GM19397 (cell line): ENCODE measurements around the gene PIP5K1B.

Experiments
- ATAC-seq: cut with Tn5 transposase; IDR thresholded peaks from one replicate; pipeline ENCODE4 v1.9.1; 2021; ENCODE audit warnings: mild to moderate bottlenecking, moderate library complexity; ENCODE audit not compliant: unreplicated experiment

PIP5K1B gene

DNA sequence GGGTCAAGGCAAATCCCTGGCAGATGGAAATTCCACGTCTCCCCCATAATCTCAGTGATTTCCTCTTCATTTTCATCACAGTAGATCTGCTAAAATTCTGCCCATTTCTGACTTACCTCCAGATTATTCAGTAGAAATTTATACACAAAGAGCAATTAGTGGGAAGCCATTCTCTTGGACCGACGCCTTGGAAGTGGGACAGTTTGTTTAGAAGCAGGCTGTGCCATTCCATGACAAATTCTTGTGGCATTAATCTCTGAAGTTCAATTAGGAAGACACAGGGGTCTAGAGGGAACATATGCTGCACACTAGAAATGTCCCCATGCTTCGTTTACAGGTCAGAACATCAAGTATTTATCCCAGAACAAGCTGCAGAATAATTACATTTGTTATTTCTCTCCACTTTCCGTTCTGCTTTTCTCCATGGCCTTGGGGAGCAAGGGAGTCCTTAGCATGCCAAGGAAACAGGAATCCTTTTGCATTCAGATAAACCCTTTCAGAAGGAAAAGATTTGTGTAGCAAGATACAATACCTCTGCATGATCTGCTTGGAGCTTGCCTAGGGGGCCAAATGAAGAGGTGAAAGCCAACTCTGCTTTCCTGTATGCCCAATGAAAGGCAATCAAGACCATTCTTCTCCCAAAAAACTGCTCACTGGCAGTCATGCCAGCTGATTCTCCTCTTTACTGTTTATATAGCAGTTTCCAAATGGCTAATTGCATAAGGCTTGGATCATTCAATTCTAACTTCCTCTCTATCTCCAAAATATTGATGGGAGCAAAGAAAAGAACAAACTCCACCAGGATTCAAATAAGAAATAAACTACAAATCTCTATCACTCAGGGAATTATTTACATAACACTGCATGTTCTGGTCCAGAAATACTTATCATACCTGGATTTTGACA is 311.4 kb downstream of the PIP5K1B start:
- no peak for ATAC-seq

DNA sequence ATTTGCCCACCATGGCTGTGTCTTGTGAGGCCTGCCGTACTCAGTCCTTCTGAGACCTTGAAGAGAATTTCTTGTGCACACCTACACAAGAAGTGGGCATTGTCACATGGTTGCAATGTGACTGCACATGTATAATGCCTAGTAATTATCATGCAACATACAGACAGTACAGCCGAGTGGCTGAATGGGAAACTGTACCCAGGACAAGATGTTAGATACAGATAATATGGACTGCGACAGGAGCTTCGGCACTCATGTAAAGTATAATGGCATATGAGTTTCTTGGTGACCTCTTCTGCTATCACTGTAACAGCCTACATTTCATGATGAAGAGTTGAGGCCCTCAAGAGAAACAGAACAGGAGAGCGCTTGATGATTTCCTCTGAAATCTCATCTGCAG is 313.7 kb downstream of the PIP5K1B start:
- ATAC-seq, result no peak

DNA sequence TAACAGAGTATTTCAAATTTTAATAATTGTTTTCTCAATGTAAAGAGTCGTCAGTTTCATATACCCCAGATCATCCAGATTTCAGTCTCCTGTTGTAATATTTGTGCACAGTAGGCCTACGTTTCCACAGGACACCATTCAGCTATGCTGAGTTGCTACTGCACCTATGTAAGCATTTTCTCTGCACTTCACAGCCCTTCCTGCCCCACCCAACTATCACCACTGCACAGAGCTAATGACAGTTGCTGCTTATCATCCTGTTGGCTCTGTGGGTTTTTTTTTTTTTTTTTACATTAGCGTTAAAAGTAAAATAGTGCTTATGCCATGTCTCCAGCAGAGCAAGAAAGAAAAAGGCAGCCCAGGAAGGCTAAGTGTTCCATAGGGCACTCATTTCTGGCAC is 314.8 kb downstream of the PIP5K1B start:
- ATAC-seq, result no peak

DNA sequence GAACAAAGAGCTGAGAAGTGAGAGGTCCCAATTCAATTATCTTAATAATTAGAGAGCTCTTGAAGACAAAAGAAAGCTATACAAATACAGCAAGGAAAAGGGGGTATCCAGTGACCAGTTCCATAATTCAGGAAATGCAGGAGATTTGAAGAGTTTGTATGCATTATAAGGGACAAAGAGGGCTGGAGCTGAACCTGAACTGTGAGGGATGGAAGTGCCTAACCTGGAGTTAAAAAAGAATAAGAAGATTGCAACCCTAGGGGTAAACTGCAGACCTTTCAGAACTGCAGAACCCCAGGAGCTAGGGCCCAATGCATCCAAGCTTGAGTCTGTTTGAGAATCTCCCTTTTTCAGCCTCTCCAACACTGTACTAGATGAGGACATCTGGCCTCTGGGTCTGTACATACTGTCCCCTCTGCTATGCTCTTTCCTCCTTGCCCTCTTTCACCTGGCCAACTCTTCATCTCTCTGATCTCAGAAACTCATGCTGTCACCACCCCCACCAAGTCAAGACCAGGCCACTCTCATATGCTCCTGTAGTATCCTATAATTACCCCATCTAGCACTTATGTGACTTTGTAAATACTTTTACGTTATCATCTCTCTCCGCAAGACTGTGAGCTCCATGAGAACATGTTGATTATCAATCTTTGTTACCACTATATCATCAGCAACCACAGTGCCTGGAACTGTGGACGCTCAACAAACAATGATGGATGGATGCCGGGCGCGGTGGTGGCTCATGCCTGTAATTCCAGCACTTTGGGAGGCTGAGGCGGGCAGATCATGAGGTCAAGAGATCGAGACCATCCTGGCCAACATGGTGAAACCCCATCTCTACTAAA is 315.5 kb downstream of the PIP5K1B start:
- no peak for ATAC-seq

DNA sequence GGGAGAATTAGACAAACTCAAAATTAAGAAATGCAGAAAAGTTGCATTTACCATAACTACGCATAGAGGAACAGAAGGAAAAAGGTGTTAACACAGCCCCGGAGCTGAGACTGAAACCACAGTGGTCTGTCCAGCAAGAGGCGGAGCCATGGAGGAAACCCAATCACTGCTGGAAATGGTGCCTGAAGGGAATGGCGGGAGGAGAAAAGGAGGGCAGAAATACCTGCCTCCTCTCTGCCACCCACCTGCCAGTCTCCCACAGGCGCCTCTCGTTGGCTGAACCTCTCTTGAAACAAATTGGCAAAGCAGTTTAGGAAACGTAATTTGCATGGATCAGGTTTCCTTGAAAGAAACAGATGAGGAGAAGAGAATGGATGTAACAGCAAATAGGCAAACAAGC is 318.6 kb downstream of the PIP5K1B start:
- no peak for ATAC-seq

DNA sequence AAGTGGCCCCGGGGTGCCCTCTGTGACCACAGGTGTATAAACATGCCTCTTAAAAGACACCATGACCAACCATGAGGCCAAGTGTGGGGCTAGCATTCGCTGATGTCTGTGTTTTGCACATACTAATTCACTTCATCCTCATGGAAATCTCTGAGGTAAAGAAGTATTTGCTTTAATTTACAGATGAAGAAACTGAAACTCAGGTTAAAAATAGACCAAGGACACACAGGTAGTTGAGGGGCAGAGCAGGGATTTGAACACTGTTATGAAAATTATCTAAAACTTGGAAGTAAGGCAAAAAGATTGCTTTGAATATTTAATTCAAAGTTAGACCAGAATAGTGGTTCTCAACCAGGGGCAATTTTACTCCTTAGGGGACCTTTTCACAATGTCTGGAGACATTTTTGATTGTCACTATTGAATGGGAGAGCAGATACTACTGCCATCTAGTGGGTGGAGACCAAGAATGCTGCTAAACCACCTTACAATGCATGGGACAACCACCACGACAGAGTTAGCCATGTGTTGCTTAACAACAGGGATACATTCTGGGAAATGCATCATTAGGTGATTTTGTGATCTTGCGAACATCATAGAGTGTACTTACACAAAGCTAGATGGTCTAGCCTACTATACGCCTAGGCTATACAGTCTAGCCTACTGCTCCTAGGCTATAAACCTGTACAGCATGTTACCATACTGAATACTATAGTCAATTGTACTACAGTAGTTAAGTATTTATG is 322.5 kb downstream of the PIP5K1B start:
- peak; percentile 73 for ATAC-seq

DNA sequence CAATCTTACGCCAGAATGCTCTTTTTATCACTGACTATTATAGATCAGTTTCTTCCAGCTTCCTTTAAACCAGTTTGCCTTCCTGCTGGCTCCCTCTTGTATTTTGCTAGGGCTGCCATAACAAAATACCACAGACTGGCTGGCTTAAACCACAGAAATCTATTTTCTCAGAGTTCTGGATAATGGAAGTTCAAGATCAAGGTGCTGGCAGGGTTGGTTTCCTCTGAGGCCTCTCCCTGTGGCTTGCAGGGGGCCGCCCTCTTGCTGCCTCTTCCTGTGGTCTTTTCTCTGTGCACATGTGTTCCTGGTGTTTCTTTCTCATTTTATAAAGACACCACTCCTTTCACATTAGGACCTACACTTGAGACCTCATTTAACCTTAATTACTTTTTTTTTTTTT is 323.7 kb downstream of the PIP5K1B start:
- no peak for ATAC-seq

DNA sequence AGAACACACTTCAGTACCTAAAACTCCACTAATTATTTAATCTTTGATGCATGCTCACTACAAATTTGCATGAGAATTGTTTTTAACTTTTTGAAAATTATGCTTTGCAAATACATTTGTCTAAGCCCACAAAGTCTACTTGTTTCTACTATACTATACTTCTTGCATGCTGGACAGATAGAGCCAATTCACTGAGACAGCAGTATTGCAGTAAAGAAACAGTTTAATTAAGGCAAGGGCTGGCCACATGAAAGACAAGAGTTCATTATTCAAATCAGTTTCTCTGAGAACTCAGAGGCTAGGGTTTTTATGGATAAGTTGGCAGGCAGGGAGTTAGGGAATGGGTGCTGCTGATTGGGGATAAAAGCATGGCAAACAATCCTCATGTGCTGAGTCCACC is 324.5 kb downstream of the PIP5K1B start:
- no peak for ATAC-seq

DNA sequence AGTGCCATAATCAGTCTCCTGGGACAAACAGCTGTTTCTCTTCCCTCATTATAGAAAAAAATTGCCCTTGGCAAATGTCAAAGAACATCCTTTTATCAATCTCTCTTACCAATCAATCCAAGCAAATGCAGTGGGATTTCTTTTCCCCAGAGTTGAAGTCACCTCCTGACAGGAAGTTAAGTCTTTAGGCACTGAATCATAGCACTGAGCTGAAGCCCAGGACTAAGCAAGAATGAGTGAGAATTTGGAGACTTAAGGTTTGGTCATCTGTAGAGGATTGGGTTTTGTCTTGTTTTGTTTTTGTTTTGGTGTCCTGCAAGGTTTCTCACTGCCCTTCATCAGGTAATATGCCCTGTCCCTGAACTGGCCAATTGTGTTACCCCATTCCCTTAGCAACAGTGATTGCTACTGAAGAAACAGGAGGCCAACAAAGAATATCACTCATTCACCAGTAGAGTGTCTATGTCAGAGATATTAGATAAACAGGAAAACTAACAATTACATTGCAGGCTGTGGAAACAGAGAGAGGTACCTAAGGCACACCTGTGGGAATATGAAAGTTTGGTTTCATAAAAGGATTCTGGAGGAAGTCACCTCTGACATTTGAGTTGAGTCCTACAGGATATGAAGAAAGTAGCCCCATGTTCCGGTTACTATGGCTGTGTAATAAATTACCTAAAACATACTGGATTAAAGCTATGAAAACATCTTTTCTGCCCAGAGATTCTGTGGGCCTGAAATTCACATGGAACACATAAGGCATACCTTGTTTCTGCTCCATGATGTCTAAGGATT is 326.0 kb downstream of the PIP5K1B start:
- no peak for ATAC-seq

DNA sequence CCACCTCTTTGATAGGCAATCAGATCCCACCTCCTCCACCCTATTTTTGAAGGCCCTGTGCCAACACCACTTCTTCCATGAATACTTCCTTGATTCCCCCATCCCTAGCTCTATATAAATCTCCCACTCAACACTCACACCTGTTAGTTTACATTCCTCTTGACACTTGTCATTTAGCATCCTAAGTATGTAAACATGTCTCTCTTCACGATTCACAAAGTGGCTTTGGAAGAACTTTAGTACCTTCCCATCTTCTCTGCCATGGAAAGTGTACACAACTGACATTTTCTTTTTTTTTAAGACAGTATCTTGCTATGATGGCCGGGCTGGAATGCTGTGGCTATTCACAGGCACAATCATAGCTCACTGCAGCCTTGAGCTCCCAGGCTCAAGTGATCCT is 329.0 kb downstream of the PIP5K1B start:
- no peak for ATAC-seq

DNA sequence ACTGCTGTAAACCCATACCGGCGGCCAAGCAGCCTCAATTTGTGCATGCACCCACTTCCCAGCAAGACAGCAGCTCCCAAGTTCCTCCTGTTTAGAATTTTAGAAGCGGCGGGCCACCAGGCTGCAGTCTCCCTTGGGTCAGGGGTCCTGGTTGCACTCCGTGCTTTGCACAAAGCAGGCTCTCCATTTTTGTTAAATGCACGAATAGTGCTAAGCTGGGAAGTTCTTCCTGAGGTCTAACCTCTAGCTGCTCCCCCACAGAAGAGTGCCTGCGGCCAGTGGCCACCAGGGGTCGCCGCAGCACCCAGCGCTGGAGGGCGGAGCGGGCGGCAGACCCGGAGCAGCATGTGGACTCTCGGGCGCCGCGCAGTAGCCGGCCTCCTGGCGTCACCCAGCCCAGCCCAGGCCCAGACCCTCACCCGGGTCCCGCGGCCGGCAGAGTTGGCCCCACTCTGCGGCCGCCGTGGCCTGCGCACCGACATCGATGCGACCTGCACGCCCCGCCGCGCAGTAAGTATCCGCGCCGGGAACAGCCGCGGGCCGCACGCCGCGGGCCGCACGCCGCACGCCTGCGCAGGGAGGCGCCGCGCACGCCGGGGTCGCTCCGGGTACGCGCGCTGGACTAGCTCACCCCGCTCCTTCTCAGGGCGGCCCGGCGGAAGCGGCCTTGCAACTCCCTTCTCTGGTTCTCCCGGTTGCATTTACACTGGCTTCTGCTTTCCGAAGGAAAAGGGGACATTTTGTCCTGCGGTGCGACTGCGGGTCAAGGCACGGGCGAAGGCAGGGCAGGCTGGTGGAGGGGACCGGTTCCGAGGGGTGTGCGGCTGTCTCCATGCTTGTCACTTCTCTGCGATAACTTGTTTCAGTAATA is 330.6 kb downstream of the PIP5K1B start, which contains the start of gene FXN:
Gene FXN (plus strand): TSS at position 315 of the 871 bp plus-strand sequence. CDS start 31 bp downstream, at position 346.
- peak; percentile 96 for ATAC-seq

DNA sequence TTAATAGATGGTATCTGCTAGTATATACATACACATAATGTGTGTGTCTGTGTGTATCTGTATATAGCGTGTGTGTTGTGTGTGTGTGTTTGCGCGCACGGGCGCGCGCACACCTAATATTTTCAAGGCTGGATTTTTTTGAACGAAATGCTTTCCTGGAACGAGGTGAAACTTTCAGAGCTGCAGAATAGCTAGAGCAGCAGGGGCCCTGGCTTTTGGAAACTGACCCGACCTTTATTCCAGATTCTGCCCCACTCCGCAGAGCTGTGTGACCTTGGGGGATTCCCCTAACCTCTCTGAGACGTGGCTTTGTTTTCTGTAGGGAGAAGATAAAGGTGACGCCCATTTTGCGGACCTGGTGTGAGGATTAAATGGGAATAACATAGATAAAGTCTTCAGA is 331.3 kb downstream of the PIP5K1B start:
- ATAC-seq, result no peak

DNA sequence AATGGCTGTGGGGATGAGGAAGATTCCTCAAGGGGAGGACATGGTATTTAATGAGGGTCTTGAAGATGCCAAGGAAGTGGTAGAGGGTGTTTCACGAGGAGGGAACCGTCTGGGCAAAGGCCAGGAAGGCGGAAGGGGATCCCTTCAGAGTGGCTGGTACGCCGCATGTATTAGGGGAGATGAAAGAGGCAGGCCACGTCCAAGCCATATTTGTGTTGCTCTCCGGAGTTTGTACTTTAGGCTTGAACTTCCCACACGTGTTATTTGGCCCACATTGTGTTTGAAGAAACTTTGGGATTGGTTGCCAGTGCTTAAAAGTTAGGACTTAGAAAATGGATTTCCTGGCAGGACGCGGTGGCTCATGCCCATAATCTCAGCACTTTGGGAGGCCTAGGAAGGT is 331.8 kb downstream of the PIP5K1B start:
- no peak for ATAC-seq

DNA sequence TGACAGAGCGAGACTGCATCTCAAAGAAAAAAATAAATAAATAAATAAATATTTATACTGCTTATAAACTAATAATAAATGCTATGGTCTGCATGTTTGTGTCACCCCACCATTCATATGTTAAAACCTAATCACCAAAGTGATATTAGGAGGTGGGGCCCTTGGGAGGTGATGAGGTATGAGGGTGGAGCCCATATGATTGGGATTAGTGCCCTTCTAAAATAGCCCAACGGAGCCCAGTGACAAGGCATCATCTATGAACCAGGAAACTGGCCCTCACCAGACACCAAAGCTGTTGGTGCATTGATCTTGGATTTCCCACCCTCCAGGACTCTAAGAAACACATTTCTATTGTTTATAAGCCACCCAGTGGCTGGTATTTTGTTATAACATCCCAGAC is 335.6 kb downstream of the PIP5K1B start:
- no peak for ATAC-seq

DNA sequence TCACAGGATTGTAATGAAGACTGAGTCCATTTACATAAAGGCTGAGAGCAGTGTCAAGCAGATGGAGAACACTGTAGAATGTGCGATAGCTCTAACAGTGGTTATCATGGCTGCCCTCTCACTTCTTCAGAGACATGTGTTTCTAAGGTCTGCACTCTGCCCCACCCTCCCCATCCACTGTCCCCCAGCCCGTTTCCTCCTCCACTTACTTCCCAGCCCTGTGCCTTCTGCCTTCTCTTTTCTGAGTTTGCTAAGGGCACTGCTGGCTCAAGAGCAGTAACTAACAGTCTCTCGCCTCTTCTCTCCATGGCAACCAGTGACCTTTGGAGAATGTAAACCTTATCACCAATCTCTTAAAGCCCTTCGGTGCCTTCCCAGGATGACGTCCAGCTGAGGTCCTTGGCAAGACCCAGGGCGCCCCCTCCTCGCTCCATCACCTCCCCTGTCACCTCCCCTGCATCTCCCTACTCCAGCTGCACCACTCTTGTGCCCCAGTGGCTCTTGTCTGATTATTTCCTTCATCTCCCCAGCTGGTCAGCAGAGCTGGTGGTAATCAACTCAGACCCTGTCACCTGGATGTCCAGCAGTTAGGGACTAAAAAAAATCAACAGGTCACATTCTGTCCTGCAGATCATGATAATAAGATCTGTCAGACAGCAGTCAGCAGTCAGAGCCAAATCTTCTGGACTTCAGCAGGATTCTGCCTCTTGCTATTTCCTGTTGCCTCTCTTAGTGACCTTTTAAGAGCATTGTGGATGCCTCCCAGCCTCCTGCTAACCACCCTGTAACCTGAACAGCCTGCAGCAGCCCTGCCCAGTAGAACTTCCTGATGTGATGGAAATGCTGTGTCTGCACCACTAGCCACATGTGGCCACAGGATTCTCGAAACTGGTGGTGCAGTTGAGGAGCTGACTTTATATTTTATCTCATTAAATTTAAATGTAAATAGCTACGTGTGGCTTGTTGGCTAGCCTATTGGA is 339.5 kb downstream of the PIP5K1B start:
- ATAC-seq, result no peak

DNA sequence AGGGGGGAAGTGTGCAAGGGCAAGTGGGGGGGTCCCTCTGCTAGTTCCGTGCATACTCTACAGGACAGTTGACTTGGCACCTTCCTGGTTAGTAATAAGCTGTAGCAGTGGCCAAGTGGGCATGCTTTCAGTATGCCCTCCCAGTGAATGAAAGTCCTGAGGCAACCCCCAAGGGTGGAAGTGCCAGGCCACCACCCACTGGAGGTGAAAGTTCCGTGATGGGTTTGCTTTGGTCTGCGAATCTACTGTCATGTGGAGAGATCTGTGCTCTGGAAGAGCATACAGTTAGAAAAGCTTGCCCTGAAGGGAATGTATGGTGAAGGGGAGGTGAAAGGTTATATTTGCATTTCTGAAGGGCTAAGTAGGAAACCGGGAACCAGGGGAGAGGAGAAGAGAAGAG is 340.8 kb downstream of the PIP5K1B start:
- no peak for ATAC-seq

DNA sequence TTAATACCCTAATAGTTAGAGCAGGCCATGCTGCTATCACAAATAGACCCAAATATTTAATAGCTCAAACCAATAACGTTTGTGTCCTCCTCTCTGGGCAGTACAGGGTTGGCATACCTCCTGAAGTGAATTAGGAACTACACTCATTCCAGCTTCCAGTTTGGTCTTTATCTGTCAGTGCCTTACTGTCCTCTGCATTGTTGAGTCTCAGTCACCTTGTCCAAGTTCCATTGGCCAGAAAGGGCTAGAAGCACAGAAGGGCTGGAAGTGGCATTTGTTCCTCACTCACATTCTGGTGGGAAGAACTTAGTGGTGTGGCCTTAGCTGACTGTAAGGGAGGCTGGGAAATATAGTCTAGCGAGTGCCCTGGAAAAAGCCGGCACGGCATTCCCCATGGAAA is 341.7 kb downstream of the PIP5K1B start:
- ATAC-seq, result no peak

DNA sequence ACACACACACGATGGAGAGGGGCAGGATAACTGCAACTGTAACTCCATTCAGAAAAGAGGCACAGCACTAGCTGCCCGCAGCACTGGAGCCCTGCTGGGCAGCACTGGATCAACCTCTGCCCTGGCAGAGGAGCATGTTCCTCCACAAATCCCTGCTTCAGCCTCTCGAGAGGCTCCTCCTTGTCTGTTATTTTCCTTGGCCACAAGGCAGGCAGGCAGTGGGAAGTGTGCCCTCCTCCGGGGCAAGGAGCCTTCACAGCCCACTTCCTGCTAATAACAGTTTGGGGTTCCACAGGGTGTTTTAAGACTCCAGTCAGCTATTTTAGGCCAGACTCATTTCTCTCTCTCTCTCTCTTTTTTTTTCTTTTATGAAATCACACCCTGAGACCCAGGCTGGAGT is 342.3 kb downstream of the PIP5K1B start:
- no peak for ATAC-seq
